Glomerular endothelial cell (primary cell): ENCODE measurements around the gene TM4SF18. TPM values are rescaled to one million over a fixed set of nuclear protein-coding genes. Genes with fewer than 3 reads are reported as not detected.
"Not testable (repeated sequence)": the region's sequence is repeated elsewhere in the genome, so short reads cannot be mapped to it uniquely, and the experiment has no call there.

Experiments used
- DNase-seq: peaks from one replicate; pipeline ENCODE4 v3.0.0-alpha.2; 2011; ENCODE audit warnings: low read depth, low spot score; ENCODE audit errors: extremely low read depth
- total RNA-seq: library from RNA; depleted of rRNA; stranded (reverse); fragments of >200 nt; gene quantifications from 2 replicates; pipeline ENCODE4 v1.2.3, GENCODE V29; 2015

TM4SF18 gene, protein sequence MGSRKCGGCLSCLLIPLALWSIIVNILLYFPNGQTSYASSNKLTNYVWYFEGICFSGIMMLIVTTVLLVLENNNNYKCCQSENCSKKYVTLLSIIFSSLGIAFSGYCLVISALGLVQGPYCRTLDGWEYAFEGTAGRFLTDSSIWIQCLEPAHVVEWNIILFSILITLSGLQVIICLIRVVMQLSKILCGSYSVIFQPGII
- total RNA-seq = 148 and 184 TPM in 2 replicates

- DNase-seq = no peak
Measured at GRCh38 chr3:149333176-149333859, at the start of gene TM4SF18. Gene TM4SF18 (minus strand): TSS chr3:149333636. CDS start chr3:149333382, 254 bp downstream.

- DNase-seq = no peak
Measured at GRCh38 chr3:149382518-149382917, 49.1 kb upstream of the TM4SF18 start.

GRCh38 chr3:149382101-149382467 lies 48.6 kb upstream of the TM4SF18 start:
- no peak for DNase-seq

DNA sequence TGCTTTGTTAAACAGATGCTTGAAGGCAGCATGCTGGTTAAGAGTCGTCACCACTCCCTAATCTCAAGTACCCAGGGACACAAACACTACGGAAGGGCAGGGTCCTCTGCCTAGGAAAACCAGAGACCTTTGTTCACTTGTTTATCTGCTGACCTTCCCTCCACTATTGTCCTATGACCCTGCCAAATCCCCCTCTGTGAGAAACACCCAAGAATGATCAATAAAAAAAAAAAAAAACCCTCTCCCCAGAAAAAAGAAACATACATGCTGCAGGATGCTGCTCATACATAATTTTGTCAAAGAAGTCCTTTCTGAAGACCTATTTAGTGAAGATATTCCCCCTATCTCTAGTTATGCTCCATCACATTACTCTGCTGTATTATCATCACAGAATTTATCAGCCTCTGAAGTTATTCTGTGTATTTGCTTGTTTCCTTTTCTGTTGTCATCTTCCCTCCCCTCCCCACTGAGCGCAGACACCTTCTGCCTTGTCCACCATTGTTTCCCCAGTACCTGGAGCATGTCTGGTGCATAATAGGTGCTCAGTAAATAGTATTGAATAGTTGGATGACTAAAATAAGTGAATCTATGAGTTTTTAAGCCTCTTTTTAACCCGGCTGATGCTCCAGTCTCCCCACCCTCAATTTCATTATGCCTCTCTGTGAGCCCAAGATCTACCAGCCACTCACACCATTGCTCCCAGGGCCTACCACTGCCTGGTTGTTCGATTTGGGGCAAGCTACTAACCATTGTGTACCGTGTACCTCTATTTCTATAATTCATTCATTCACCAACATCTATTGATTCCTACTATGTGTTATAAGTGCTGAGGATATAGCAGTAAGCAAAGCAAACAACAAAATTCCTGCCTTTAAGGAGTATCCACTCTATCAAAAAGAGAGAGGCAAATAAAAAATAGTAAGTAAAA lies 48.0 kb upstream of the TM4SF18 start:
- no peak for DNase-seq

- not testable (repeated sequence) for DNase-seq
Measured at GRCh38 chr3:149380220-149380619, 46.8 kb upstream of the TM4SF18 start.

GRCh38 chr3:149378478-149379309 lies 45.3 kb upstream of the TM4SF18 start:
- DNase-seq = no peak

GRCh38 chr3:149377408-149378364 lies 44.2 kb upstream of the TM4SF18 start, which contains the start of gene TM4SF1:
Gene TM4SF1 (minus strand): TSS chr3:149377649. CDS start chr3:149377547, 102 bp downstream.
- DNase-seq = peak; percentile 99

DNA sequence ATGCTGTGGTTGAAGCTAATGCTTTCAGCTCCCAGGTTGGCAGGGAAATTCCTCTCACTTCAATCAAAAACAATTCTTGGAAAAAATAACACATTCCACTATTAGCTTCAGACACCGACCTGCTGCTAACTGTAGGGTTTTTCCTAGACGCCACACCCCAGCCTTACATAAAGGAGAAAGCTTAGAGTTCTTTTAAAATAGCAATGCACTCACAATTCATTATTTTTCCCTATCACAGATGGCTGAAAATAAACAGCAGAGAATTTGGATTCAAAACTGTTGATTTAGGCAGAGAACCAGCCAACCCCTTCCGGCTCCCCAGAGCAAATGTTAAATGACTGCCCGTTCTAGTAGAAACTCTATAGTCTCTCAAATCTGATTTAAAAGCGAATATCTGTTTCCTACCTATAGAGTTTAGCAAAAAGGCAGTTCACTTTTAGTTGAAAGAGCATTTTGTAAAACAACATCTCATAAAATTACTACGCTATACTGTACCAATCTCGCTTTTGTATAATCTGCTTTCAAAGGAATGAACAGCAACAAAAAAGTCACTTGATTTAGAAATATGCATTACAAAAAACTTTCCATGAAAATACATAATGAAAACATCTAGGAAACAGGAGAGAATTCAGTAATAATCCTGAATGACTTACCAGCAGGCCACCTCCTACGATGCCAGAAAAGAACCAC lies 43.4 kb upstream of the TM4SF18 start:
- no peak for DNase-seq

DNA sequence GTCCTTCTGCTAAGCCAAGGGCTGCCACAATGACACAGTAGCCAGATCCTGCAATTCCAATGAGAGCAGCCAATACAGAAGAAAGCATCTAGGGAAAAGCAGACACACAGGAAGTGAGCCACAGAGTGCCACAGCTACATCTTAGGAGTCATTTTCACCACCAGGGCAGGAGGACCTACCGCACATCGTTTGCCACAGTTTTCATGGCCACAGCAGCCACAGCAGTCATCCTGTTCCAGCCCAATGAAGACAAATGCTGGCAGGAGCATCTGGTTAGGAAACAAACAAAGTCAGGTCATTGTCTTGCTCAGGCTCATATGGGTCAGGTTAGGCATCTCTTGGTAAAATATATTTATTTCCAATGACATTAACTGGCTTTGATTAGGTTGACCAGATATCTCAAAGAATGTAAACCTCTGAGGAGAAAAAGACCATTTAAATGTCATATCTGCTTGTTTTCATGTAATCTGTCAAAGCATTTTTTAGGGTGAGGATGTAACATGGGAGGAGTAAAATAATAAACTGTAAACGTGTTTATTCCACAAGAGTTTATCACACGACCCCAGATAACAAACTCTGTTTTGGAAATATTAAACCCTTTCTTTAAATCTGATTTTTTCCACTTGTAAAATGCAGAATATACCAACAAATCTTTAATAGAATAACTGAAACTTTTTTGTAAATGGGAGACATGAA lies 42.2 kb upstream of the TM4SF18 start:
- DNase-seq = no peak

DNA sequence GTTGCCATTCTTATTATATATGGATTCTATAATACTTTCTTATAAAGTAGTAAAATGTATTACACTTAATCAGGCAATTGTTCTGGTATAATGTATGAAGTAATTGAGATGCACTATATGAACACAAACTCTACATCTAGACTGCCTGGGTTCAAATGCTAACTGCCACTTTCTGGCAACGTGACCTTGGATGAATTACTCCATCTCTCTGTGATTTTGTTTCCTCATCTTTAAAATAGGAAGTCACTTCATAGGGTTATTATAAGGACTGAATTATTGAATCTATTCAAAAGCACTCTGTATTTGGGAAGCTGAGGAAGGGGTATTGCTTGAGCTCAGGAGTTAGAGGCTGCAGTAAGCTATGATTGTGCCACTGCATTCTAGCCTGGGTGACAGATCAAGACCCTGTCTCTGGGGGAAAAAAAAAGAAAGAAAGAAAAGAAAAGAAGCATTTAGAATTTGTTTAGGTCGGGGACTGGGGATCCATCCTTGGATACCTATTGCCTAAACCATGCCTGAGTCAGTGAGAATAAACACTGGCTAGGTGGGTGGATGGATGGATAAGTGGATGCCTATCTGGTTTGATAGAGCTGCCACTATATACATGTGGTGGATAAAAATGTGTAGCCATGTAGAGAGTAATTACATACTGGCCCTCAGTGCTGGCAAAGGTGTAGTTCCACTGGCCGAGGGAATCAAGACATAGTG lies 41.5 kb upstream of the TM4SF18 start:
- DNase-seq = no peak

GRCh38 chr3:149374391-149374790 lies 41.0 kb upstream of the TM4SF18 start:
- no peak for DNase-seq

DNA sequence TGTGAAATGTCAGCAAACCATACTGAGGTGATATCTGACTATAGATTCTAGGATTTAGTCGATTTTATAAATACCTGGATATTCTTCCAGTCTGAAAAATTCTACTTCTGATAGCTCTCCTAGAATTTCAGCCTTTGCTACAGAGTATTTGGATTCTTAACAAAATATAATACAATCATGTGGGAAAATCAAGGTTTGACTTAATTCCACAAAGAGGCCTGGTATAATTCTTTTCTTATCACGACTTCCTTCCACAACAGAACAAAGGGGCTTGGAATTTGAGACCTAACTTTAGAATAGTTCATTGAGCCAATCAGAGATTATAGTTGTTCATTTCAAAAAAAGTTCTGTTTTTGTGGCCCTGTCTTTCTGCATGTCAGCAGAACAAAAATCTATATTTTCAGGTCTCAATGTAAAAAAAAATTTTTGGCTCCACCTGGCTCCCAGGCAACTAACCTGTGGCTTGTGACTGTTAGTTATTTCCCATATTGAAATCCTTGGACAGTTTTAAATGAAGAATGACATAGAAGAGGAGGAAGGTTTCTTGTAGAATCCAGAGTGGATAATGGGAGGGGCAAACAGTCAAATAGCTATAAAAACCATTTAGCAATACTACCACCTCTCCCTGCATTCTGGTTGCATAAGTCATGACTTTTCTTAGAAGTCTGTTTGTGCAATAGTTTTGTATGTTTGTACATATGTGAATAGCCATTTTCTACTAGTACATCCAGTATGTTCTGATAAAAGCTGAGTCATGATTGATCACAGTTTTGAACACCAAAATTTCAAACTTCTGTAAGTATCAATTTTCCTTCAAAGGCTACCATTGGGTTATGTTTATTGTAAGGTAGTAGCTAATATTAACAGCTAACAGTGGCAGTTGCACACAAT lies 40.0 kb upstream of the TM4SF18 start:
- DNase-seq = no peak

- no peak for DNase-seq
Measured at GRCh38 chr3:149371723-149372114, 38.3 kb upstream of the TM4SF18 start.

DNA sequence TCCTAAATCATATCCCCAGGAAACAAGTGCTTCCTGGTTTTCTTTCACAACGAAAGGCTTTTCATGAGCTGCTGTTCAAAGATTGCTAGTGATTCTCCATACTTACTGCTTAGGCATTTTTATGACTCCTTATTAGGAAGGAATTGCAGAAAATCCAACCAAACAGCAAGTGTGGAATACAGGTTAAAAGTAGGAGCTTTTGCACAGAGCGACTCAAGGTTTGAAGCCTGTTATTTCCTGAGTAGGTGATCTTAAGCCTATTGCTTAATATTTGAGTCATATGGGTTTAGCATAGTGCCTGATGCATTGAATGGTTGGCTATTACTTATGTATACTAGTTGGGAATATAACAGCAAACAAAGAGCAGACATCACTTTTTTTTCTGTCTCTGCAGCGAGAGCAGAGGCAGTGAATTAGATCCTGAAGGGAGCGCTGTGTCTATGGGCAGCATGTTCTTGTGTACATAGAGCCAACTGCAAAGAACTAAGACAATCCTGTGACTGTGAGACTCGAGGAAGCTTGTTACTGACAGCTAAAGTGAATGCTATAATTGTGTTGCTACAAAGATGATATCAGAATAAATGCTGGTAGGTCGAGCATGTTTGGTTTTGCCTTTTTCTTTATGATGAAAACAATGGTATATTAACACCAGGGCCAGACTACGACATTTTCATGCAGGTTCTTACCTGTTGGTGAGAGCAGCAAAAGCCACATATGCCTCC lies 37.7 kb upstream of the TM4SF18 start:
- DNase-seq = no peak

GRCh38 chr3:149369991-149370866 lies 36.8 kb upstream of the TM4SF18 start:
- DNase-seq = no peak
